IPS-20b (cell line): ENCODE data around the gene POC1A.
"Not testable (repeated sequence)": the region's sequence is repeated elsewhere in the genome, so short reads cannot be mapped to it uniquely, and the experiment has no call there.

Source experiments
- H3K27ac ChIP-seq: one replicate; pipeline ENCODE4 v1.5.1; 2013; ENCODE audit warnings: low read length
- H3K27me3 ChIP-seq: 2 replicates; pipeline ENCODE4 v1.6.1; 2013; ENCODE audit warnings: mild to moderate bottlenecking, low read length, inconsistent platforms; ENCODE audit not compliant: insufficient read depth
- H3K36me3 ChIP-seq: 2 replicates; pipeline ENCODE4 v1.6.1; 2013; ENCODE audit warnings: low read depth, mild to moderate bottlenecking, inconsistent platforms, low read length, moderate library complexity; ENCODE audit not compliant: insufficient read depth
- H3K4me1 ChIP-seq: 2 replicates; pipeline ENCODE4 v1.6.1; 2013; ENCODE audit warnings: mild to moderate bottlenecking, control low read depth, inconsistent platforms, low read length, moderate library complexity; ENCODE audit not compliant: insufficient read depth
- H3K4me3 ChIP-seq: 2 replicates; pipeline ENCODE4 v1.5.1; 2013; ENCODE audit warnings: mild to moderate bottlenecking, low read length, inconsistent platforms
- H3K9ac ChIP-seq: 2 replicates; pipeline ENCODE4 v1.6.1; 2013; ENCODE audit warnings: low read depth, mild to moderate bottlenecking, inconsistent platforms, low read length, moderate library complexity
- H3K9me3 ChIP-seq: 2 replicates; pipeline ENCODE4 v1.6.1; 2013; ENCODE audit warnings: mild to moderate bottlenecking, low read depth, low read length, inconsistent platforms; ENCODE audit not compliant: insufficient read depth

The POC1A gene

GRCh38 chr3:52171514-52172261 lies 17.5 kb upstream of the POC1A start:
- Histone ChIP-seq H3K4me3 (no peak overlapping the region), H3K9me3 (no peaks in the 10 kb centered on the region), H3K4me1 (peaks cover 9% of the 10 kb centered on the region; the same call in 1 of the 2 replicates), H3K27me3 (no peaks in the 10 kb centered on the region), H3K9ac (no peak overlapping the region), H3K36me3 (no peaks in the 10 kb centered on the region), H3K27ac (no peak overlapping the region)

- not testable (repeated sequence) for H3K36me3 ChIP-seq, H3K9me3 ChIP-seq, H3K27me3 ChIP-seq, H3K4me3 ChIP-seq, H3K27ac ChIP-seq, H3K9ac ChIP-seq
- H3K4me1 ChIP-seq: peaks cover 11% of the 10 kb centered on the region; the same call in 1 of the 2 replicates
Observed at GRCh38 chr3:52170217-52170616, 16.0 kb upstream of the POC1A start.

DNA sequence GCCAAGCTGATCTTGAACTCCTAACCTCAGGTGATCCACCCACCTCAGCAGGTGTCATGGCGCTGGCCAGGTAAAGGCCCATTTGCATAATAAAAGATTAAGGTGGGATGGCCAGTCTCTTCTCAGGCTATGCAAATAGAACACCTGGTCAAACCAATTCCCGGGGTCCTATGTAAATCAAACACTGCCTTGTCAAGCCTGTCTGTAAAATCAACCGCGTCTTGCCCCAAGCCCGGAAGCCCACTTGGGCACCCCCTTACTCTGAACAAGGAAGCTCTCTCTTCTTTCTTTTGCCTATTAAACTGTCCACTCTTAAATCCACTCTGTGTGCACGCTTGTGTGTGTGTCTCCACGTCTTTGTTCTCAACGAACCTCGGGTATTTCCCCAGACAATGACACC lies 13.0 kb upstream of the POC1A start:
- H3K27me3 ChIP-seq: no peaks in the 10 kb centered on the region
- H3K9ac ChIP-seq: no peak overlapping the region; the same call in 1 of the 2 replicates
- no peaks in the 10 kb centered on the region for H3K36me3 ChIP-seq
- H3K4me1 ChIP-seq: peaks cover 11% of the 10 kb centered on the region; the same call in 1 of the 2 replicates
- H3K9me3 ChIP-seq: peaks cover 10% of the 10 kb centered on the region; the same call in 1 of the 2 replicates
- H3K4me3 ChIP-seq: peak overlapping the region; percentile 16; the same call in 1 of the 2 replicates
- no peak overlapping the region for H3K27ac ChIP-seq

DNA sequence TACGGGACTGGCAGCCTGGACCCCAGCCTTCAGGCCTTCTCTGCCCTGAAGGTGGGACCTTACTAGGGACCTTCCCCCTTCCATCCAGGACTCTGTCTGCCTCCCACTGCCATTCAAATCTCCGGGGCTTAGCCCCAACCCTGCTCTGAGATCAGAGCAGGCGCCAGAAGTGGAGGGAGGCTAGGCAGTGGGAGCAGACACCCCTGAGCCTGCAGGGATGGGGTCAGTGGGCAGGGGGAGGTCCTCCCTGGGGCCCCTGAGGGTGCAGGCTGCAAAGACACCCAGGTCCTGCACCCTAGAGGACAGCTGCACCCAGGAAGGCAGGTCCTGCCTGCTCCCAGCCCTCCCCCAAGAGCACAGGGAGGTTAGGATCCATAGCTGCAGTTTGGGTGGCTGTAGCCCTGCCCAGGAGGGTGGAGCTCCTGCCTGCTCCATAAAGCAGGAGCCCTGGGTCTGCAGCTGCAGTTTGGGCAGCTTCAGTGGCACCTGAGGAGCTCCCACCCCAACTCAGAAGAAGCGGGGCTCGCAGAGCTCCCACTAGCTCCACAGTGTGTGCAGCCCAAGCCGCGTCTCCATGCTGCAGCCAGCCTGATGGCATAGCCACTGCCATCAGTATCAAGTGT lies 8.1 kb upstream of the POC1A start:
- no peak overlapping the region for H3K27ac ChIP-seq
- H3K9ac ChIP-seq: no peak overlapping the region
- no peak overlapping the region for H3K4me3 ChIP-seq
- no peaks in the 10 kb centered on the region for H3K27me3 ChIP-seq
- H3K36me3 ChIP-seq: no peaks in the 10 kb centered on the region
- H3K9me3 ChIP-seq: peaks cover 10% of the 10 kb centered on the region; the same call in 1 of the 2 replicates
- H3K4me1 ChIP-seq: peaks cover 11% of the 10 kb centered on the region; the same call in 1 of the 2 replicates

DNA sequence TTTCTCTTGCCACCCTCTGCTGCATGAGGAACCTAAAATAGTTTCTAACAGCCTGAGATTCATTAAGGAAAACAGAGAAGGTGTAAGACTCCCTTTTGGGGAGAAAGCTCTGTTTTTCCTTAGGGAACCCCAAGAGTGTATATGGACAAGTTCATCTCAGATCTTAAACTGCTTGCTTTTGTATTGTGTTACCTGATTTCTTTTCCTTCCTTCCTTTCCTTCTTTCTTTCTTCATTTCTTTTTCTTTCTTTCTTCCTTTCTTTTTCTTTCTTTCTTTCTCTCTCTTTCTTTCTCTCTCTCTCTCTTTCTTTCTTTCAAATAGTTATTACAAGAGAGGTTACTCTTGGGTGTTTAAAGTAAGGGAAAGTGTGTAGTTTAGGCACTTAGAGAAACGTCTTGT lies 5.3 kb upstream of the POC1A start:
- Histone ChIP-seq H3K36me3 (no peaks in the 10 kb centered on the region), H3K9ac (no peak overlapping the region), H3K4me1 (peaks cover 4% of the 10 kb centered on the region; the same call in 1 of the 2 replicates), H3K4me3 (no peak overlapping the region), H3K27me3 (no peaks in the 10 kb centered on the region), H3K9me3 (peaks cover 2% of the 10 kb centered on the region; the same call in 1 of the 2 replicates), H3K27ac (no peak overlapping the region)

DNA sequence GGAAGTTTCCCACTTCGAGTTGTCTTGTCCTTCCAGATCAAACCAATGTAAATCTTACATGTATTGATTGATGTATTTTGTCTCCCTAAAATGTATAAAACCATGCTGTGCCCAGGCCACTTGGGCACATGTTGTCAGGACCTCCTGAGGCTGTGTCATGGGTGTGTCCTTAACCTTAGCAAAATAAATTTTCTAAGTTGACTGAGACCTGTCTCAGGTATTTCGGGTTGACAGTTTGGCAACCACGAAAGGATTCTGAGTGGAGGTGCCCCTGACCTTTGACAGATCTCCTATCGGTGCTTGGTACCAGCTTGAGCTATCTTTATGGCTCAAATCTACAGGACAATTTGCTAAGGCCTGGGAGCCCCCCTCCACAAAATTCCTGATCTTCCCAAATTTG lies 1.7 kb upstream of the POC1A start:
- peaks cover 11% of the 10 kb centered on the region for H3K4me1 ChIP-seq
- H3K27ac ChIP-seq: no peak overlapping the region
- H3K27me3 ChIP-seq: no peaks in the 10 kb centered on the region
- no peaks in the 10 kb centered on the region for H3K36me3 ChIP-seq
- no peaks in the 10 kb centered on the region for H3K9me3 ChIP-seq
- H3K9ac ChIP-seq: no peak overlapping the region
- no peak overlapping the region for H3K4me3 ChIP-seq

DNA sequence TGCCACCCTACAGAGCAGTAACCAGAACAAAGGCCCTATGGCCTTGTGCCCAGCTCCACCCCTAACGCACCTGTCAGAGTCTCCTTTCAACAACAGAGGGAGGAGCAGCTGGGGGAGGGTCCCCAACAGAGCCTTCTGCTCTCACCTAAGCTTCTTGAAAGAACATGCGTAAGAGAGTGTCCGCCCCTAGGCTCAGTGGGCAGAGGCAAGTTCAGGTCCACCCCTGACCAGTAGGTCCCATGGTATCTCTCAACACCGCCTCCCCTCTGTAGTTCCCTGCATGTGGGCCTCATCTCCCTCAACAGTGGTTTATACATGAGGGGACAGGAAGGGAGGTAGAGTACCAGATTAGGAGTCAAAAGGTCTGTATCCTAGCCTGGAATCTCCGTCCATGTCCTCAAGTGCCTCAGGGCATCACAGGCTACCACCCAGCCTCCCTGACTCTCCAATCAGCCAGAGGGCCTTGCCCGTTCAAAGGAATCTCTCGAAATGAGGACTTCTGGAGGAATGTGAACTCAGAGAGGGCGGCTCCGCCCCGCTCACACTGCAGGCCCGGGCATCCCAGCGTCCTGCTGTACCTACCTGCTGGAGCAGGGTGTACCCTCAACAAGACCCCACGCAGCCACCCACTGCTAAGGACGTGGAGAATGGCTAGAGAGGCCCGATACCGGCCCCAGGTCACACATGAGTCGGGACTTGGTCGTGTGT lies 680 bp downstream of the POC1A start:
- Histone ChIP-seq H3K4me1 (peaks cover 11% of the 10 kb centered on the region), H3K36me3 (peaks cover 20% of the 10 kb centered on the region), H3K9me3 (no peaks in the 10 kb centered on the region), H3K4me3 (peak overlapping the region; percentile 90), H3K9ac (peak overlapping the region; percentile 89), H3K27ac (peak overlapping the region; percentile 8), H3K27me3 (no peaks in the 10 kb centered on the region)

GRCh38 chr3:52151991-52152390 lies 2.2 kb downstream of the POC1A start:
- H3K27ac ChIP-seq, H3K4me3 ChIP-seq, H3K4me1 ChIP-seq, H3K27me3 ChIP-seq, H3K9ac ChIP-seq, H3K9me3 ChIP-seq: not testable (repeated sequence)
- H3K36me3 ChIP-seq: peaks cover 35% of the 10 kb centered on the region

GRCh38 chr3:52150860-52151259 lies 3.4 kb downstream of the POC1A start:
- Histone ChIP-seq H3K4me1 (peaks cover 7% of the 10 kb centered on the region), H3K9ac (no peak overlapping the region), H3K36me3 (peaks cover 47% of the 10 kb centered on the region), H3K4me3 (no peak overlapping the region), H3K27me3 (no peaks in the 10 kb centered on the region), H3K9me3 (no peaks in the 10 kb centered on the region), H3K27ac (no peak overlapping the region)

- Histone ChIP-seq H3K27me3 (no peaks in the 10 kb centered on the region), H3K36me3 (peaks cover 52% of the 10 kb centered on the region), H3K9me3 (no peaks in the 10 kb centered on the region), H3K4me3 (no peak overlapping the region), H3K27ac (no peak overlapping the region), H3K4me1 (peaks cover 7% of the 10 kb centered on the region), H3K9ac (no peak overlapping the region)
Observed at GRCh38 chr3:52150357-52150756, 3.9 kb downstream of the POC1A start.

DNA sequence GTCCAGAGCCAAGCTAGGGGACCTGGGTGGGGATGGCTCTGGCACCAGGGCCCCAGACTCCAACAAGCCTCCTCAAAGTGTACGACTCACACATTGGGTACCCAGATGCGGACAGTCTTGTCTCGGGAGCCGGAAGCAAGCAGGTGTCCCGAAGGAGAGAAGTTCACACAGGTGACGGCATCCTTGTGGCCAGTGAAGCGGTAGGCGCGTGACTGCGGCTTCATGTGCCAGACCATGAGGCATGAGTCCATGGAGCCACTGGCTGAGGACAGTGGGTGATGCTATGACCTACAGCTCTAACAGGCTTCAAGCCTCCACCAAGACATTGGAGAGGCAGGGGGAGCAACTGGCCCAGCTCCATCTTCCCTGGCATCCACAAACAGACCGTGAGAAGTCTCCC lies 4.5 kb downstream of the POC1A start:
- H3K27me3 ChIP-seq: no peaks in the 10 kb centered on the region
- H3K27ac ChIP-seq: no peak overlapping the region
- H3K9ac ChIP-seq: no peak overlapping the region
- H3K4me3 ChIP-seq: no peak overlapping the region
- H3K9me3 ChIP-seq: no peaks in the 10 kb centered on the region
- H3K36me3 ChIP-seq: peaks cover 56% of the 10 kb centered on the region
- peaks cover 7% of the 10 kb centered on the region for H3K4me1 ChIP-seq
